ENCODE results near the gene FGD5. TPM values are rescaled to one million over a fixed set of nuclear protein-coding genes. Genes with fewer than 3 reads are reported as not detected.

The FGD5 gene
- polyA plus RNA-seq, 3 donors, result 0.03 TPM; not detected in 2

DNA sequence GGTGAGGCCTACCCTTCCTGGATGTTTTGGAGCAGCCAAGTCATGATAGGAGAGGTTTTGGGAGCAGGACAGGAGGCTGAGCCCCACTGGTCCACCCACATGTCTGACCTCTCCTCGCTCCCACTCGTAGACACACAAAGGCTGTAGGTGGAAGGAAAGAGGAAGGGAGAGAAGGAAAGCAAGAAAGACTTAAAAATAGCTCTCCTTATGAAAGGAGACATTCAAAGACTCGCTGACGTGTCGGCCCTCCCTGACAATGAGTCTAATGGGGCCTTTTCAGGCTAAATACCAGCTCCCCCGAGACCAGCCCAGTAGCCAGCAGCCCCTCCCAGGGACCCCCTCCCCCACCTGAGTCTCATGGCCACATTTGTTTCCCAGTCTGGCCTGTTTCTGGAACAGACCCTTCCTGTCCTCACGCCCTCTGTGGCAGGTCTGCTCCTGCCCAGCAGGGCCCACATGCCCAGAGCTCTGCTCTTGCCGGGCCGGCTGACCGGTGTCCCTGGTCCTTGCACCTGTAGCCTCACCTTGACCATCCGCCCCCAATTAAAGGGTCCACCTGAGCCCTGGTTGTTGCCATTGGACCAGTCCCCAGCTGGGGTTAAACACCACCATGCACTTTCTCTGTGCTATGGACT is 49.3 kb downstream of the FGD5 start:
- H3K4me3 ChIP-seq (replicated peaks in 1 of 3; ENCODE audit: low read depth in 2 of 3, low read length in 3 of 3), result no peak overlapping the region
- H3K4me2 ChIP-seq (replicated peaks; ENCODE audit: extremely low read depth, low read length, poor library complexity, severe bottlenecking), result no peak overlapping the region
- H4K20me1 ChIP-seq (ENCODE audit: insufficient read depth, low read length), result no peaks in the 10 kb centered on the region
- Mint-ChIP-seq H3K27ac (no peak overlapping the region), H3K4me3 (no peak overlapping the region), H3K4me1 (no peaks in the 10 kb centered on the region), H3K9me3 (no peaks in the 10 kb centered on the region), H3K36me3 (no peaks in the 10 kb centered on the region), H3K27me3 (ENCODE audit: low read depth in 3 of 3) (no peaks in the 10 kb centered on the region)
- H2AFZ ChIP-seq (ENCODE audit: insufficient read depth, low read depth, low read length, poor library complexity, severe bottlenecking), result no peak overlapping the region
- H3K79me2 ChIP-seq (ENCODE audit: insufficient read depth, low read length), result no peaks in the 10 kb centered on the region
- no peaks in the 10 kb centered on the region for H3K9me3 ChIP-seq (replicated peaks in 1 of 2; ENCODE audit: control insufficient read depth in 1 of 2, insufficient read depth in 1 of 2, low read length in 2 of 2)
- intact Hi-C loops (cut with micrococcal nuclease), result no loop called here
- DNase-seq, result no peak
- no peak overlapping the region for H3K27ac ChIP-seq (ENCODE audit: low read depth in 1 of 2, low read length in 2 of 2)
- no peaks in the 10 kb centered on the region for H3K4me1 ChIP-seq (ENCODE audit: control insufficient read depth in 1 of 2, insufficient read depth in 2 of 2, low read length in 2 of 2)
- 92% methylated on average over 8 of the region's 11 CpGs for WGBS (ENCODE audit: insufficient coverage)
- TF ChIP-seq, protein P1, sequence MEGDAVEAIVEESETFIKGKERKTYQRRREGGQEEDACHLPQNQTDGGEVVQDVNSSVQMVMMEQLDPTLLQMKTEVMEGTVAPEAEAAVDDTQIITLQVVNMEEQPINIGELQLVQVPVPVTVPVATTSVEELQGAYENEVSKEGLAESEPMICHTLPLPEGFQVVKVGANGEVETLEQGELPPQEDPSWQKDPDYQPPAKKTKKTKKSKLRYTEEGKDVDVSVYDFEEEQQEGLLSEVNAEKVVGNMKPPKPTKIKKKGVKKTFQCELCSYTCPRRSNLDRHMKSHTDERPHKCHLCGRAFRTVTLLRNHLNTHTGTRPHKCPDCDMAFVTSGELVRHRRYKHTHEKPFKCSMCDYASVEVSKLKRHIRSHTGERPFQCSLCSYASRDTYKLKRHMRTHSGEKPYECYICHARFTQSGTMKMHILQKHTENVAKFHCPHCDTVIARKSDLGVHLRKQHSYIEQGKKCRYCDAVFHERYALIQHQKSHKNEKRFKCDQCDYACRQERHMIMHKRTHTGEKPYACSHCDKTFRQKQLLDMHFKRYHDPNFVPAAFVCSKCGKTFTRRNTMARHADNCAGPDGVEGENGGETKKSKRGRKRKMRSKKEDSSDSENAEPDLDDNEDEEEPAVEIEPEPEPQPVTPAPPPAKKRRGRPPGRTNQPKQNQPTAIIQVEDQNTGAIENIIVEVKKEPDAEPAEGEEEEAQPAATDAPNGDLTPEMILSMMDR (IDR thresholded peaks at IDR 0.05), result no peak
- no peaks in the 10 kb centered on the region for H3K27me3 ChIP-seq (ENCODE audit: control insufficient read depth in 2 of 2, insufficient read depth in 2 of 2, low read length in 2 of 2)
- no peak overlapping the region for H3K9ac ChIP-seq (ENCODE audit: insufficient read depth, low read length, poor library complexity, severe bottlenecking)
- H3K36me3 ChIP-seq (replicated peaks in 1 of 2; ENCODE audit: control insufficient read depth in 1 of 2, insufficient read depth in 2 of 2, low read length in 2 of 2), result no peaks in the 10 kb centered on the region

DNA sequence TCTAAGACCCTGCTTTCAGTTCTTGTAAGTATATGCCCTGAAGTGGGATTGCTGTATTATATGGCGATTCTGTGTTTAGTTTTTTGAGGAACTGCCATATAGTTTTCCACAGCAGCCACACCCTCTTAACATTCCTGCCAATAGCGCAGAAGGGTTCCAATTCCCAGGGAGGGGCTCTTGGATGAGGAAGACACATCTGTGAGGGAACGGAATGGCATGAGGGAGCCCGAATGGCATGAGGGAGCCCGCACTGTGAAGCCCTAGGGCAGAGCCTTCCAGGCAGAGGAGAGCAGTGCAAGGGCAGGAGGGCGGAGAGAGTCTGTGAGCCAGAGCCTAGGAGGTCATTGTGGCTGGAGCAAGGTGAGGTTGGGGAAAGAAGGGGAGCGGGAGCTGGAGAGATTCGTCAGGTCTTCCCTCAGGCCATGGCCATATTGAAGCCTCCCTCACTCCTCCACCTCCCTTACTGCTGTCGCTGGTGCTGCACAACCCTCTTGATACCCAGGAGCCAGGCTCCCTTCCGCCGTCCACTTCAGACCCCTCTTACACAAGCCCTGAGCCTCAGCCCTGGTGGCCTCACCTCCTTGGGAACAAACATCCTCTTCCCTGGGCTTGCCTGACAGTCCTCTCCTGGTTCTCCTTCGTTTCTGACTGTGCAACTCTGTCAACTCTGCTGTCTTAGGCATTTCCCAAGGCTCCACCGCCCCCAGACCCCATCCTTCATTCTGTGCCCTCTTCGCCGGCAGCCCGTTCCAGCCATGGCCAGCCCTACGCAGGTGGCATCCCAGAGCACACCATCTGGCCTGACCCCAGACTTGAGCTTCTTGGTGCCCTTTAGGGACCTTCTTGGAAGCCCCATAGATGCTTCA is 51.4 kb downstream of the FGD5 start:
- Mint-ChIP-seq H3K4me1 (no peaks in the 10 kb centered on the region), H3K27me3 (ENCODE audit: low read depth in 3 of 3) (no peaks in the 10 kb centered on the region), H3K27ac (no peak overlapping the region), H3K9me3 (no peaks in the 10 kb centered on the region), H3K36me3 (no peaks in the 10 kb centered on the region), H3K4me3 (no peak overlapping the region)
- intact Hi-C loops (cut with micrococcal nuclease), result no loop called here
- no peaks in the 10 kb centered on the region for H3K27me3 ChIP-seq (ENCODE audit: control insufficient read depth in 2 of 2, insufficient read depth in 2 of 2, low read length in 2 of 2)
- H3K4me2 ChIP-seq (replicated peaks; ENCODE audit: extremely low read depth, low read length, poor library complexity, severe bottlenecking), result no peak overlapping the region
- no peaks in the 10 kb centered on the region for H3K79me2 ChIP-seq (ENCODE audit: insufficient read depth, low read length)
- TF ChIP-seq, protein P1 (IDR thresholded peaks at IDR 0.05), result no peak
- no peaks in the 10 kb centered on the region for H4K20me1 ChIP-seq (ENCODE audit: insufficient read depth, low read length)
- DNase-seq, result no peak
- no peaks in the 10 kb centered on the region for H3K4me1 ChIP-seq (ENCODE audit: control insufficient read depth in 1 of 2, insufficient read depth in 2 of 2, low read length in 2 of 2)
- no peak overlapping the region for H3K9ac ChIP-seq (ENCODE audit: insufficient read depth, low read length, poor library complexity, severe bottlenecking)
- no peak overlapping the region for H3K4me3 ChIP-seq (replicated peaks in 1 of 3; ENCODE audit: low read depth in 2 of 3, low read length in 3 of 3)
- H3K36me3 ChIP-seq (replicated peaks in 1 of 2; ENCODE audit: control insufficient read depth in 1 of 2, insufficient read depth in 2 of 2, low read length in 2 of 2), result no peaks in the 10 kb centered on the region
- H3K27ac ChIP-seq (ENCODE audit: low read depth in 1 of 2, low read length in 2 of 2), result no peak overlapping the region
- no peaks in the 10 kb centered on the region for H3K9me3 ChIP-seq (replicated peaks in 1 of 2; ENCODE audit: control insufficient read depth in 1 of 2, insufficient read depth in 1 of 2, low read length in 2 of 2)
- 91% methylated on average over 11 of the region's 17 CpGs for WGBS (ENCODE audit: insufficient coverage)
- no peak overlapping the region for H2AFZ ChIP-seq (ENCODE audit: insufficient read depth, low read depth, low read length, poor library complexity, severe bottlenecking)
